ENCODE results near the gene POTEC. TPM values are rescaled to one million over a fixed set of nuclear protein-coding genes. Genes with fewer than 3 reads are reported as not detected.
"Not testable (repeated sequence)": the region's sequence is repeated elsewhere in the genome, so short reads cannot be mapped to it uniquely, and the experiment has no call there.

Gene POTEC
- total RNA-seq (2022) (not detected in 2 replicates), Bru-seq, nascent RNA (percentile 4 among the genes with signal in this experiment), BruChase-seq, experiment 1, labeled RNA remaining after a 6-hour chase (percentile 6 among the genes with signal in this experiment), BruChase-seq, experiment 2, labeled RNA remaining after a 2-hour chase (percentile 3 among the genes with signal in this experiment)
- long read RNA-seq = 0 reads

- H3K27ac Mint-ChIP-seq (ENCODE audit: low read depth, unreplicated experiment); H3K27me3 Mint-ChIP-seq (ENCODE audit: insufficient read depth, unreplicated experiment); H3K4me3 Mint-ChIP-seq (ENCODE audit: unreplicated experiment): not testable (repeated sequence)
Observed at GRCh38 chr18:14543446-14543964, at the start of gene POTEC. POTEC (minus strand) TSS chr18:14543600; CDS start chr18:14543146, 454 bp downstream.

GRCh38 chr18:14577971-14578370, 34.6 kb upstream of the POTEC start:
- no peaks in the 10 kb centered on the region for H3K27me3 Mint-ChIP-seq (ENCODE audit: insufficient read depth, unreplicated experiment)
- DNase-seq (ENCODE audit: unreplicated experiment) = peak; percentile 39
- no peak for TF ChIP-seq CTCF (IDR thresholded peaks at IDR 0.05; ENCODE audit: unreplicated experiment)
- no peak overlapping the region for H3K4me3 Mint-ChIP-seq (ENCODE audit: unreplicated experiment)
- no peak overlapping the region for H3K27ac Mint-ChIP-seq (ENCODE audit: low read depth, unreplicated experiment)
- no peaks in the 10 kb centered on the region for H3K36me3 Mint-ChIP-seq (ENCODE audit: insufficient read depth, unreplicated experiment)
- BruUV-seq (replicated peaks) = no TSS peak
- ChIA-PET CTCF (no interaction called here), POLR2A (no interaction called here)
- H3K4me1 Mint-ChIP-seq (ENCODE audit: insufficient read depth, unreplicated experiment) = peaks cover 13% of the 10 kb centered on the region
- intact Hi-C loops (cut with micrococcal nuclease) = no loop called here
- H3K9me3 Mint-ChIP-seq (ENCODE audit: unreplicated experiment) = no peaks in the 10 kb centered on the region

More at GRCh38 chr18:14543446-14543964, at the start of gene POTEC:
- H3K36me3 Mint-ChIP-seq (ENCODE audit: insufficient read depth, unreplicated experiment); DNase-seq (ENCODE audit: unreplicated experiment); intact Hi-C loops (cut with micrococcal nuclease); H3K9me3 Mint-ChIP-seq (ENCODE audit: unreplicated experiment); CTCF ChIA-PET; POLR2A ChIA-PET; H3K4me1 Mint-ChIP-seq (ENCODE audit: insufficient read depth, unreplicated experiment); BruUV-seq (replicated peaks): not testable (repeated sequence)

GRCh38 chr18:14559502-14559901, 16.1 kb upstream of the POTEC start:
- H3K36me3 Mint-ChIP-seq (ENCODE audit: insufficient read depth, unreplicated experiment); BruUV-seq (replicated peaks); H3K27ac Mint-ChIP-seq (ENCODE audit: low read depth, unreplicated experiment); POLR2A ChIA-PET; H3K4me3 Mint-ChIP-seq (ENCODE audit: unreplicated experiment); H3K4me1 Mint-ChIP-seq (ENCODE audit: insufficient read depth, unreplicated experiment); CTCF ChIA-PET; intact Hi-C loops (cut with micrococcal nuclease); H3K9me3 Mint-ChIP-seq (ENCODE audit: unreplicated experiment); H3K27me3 Mint-ChIP-seq (ENCODE audit: insufficient read depth, unreplicated experiment): not testable (repeated sequence)
- DNase-seq (ENCODE audit: unreplicated experiment) = peak; percentile 8

GRCh38 chr18:14531659-14532058, 11.7 kb downstream of the POTEC start:
- POLR2A ChIA-PET; H3K4me1 Mint-ChIP-seq (ENCODE audit: insufficient read depth, unreplicated experiment); H3K27ac Mint-ChIP-seq (ENCODE audit: low read depth, unreplicated experiment); H3K36me3 Mint-ChIP-seq (ENCODE audit: insufficient read depth, unreplicated experiment); H3K9me3 Mint-ChIP-seq (ENCODE audit: unreplicated experiment); H3K27me3 Mint-ChIP-seq (ENCODE audit: insufficient read depth, unreplicated experiment); intact Hi-C loops (cut with micrococcal nuclease); H3K4me3 Mint-ChIP-seq (ENCODE audit: unreplicated experiment); BruUV-seq (replicated peaks): not testable (repeated sequence)
- peak; percentile 68 for DNase-seq (ENCODE audit: unreplicated experiment)
- CTCF ChIA-PET = interaction anchor here (0.7 kb wide), 1 partner anchor 50 kb away, joined by 3 read pairs; no protein-coding TSS in a partner anchor

GRCh38 chr18:14510707-14511106, 32.7 kb downstream of the POTEC start:
- not testable (repeated sequence) for H3K4me3 Mint-ChIP-seq (ENCODE audit: unreplicated experiment); BruUV-seq (replicated peaks)
- DNase-seq (ENCODE audit: unreplicated experiment) = peak; percentile 38

GRCh38 chr18:14503691-14504090, 39.7 kb downstream of the POTEC start:
- H3K4me3 Mint-ChIP-seq (ENCODE audit: unreplicated experiment); intact Hi-C loops (cut with micrococcal nuclease); POLR2A ChIA-PET; H3K27me3 Mint-ChIP-seq (ENCODE audit: insufficient read depth, unreplicated experiment); DNase-seq (ENCODE audit: unreplicated experiment); CTCF ChIA-PET; H3K9me3 Mint-ChIP-seq (ENCODE audit: unreplicated experiment); H3K4me1 Mint-ChIP-seq (ENCODE audit: insufficient read depth, unreplicated experiment); H3K27ac Mint-ChIP-seq (ENCODE audit: low read depth, unreplicated experiment); H3K36me3 Mint-ChIP-seq (ENCODE audit: insufficient read depth, unreplicated experiment); BruUV-seq (replicated peaks): not testable (repeated sequence)

More at GRCh38 chr18:14510707-14511106, 32.7 kb downstream of the POTEC start:
- POLR2A ChIA-PET; H3K27ac Mint-ChIP-seq (ENCODE audit: low read depth, unreplicated experiment); H3K9me3 Mint-ChIP-seq (ENCODE audit: unreplicated experiment); CTCF ChIA-PET; H3K27me3 Mint-ChIP-seq (ENCODE audit: insufficient read depth, unreplicated experiment); intact Hi-C loops (cut with micrococcal nuclease); H3K4me1 Mint-ChIP-seq (ENCODE audit: insufficient read depth, unreplicated experiment); H3K36me3 Mint-ChIP-seq (ENCODE audit: insufficient read depth, unreplicated experiment): not testable (repeated sequence)

GRCh38 chr18:14501894-14502293, 41.5 kb downstream of the POTEC start:
- CTCF ChIA-PET; H3K36me3 Mint-ChIP-seq (ENCODE audit: insufficient read depth, unreplicated experiment); H3K4me1 Mint-ChIP-seq (ENCODE audit: insufficient read depth, unreplicated experiment); H3K4me3 Mint-ChIP-seq (ENCODE audit: unreplicated experiment); H3K27ac Mint-ChIP-seq (ENCODE audit: low read depth, unreplicated experiment); H3K9me3 Mint-ChIP-seq (ENCODE audit: unreplicated experiment); intact Hi-C loops (cut with micrococcal nuclease); H3K27me3 Mint-ChIP-seq (ENCODE audit: insufficient read depth, unreplicated experiment); DNase-seq (ENCODE audit: unreplicated experiment); BruUV-seq (replicated peaks); POLR2A ChIA-PET: not testable (repeated sequence)

GRCh38 chr18:14489256-14490014, 54.0 kb downstream of the POTEC start:
- BruUV-seq (replicated peaks); DNase-seq (ENCODE audit: unreplicated experiment); H3K4me1 Mint-ChIP-seq (ENCODE audit: insufficient read depth, unreplicated experiment); CTCF ChIA-PET; intact Hi-C loops (cut with micrococcal nuclease); H3K36me3 Mint-ChIP-seq (ENCODE audit: insufficient read depth, unreplicated experiment); POLR2A ChIA-PET; H3K27ac Mint-ChIP-seq (ENCODE audit: low read depth, unreplicated experiment); H3K9me3 Mint-ChIP-seq (ENCODE audit: unreplicated experiment); H3K4me3 Mint-ChIP-seq (ENCODE audit: unreplicated experiment); H3K27me3 Mint-ChIP-seq (ENCODE audit: insufficient read depth, unreplicated experiment): not testable (repeated sequence)
